HG02798 (cell line): ENCODE results near the gene PDE6A.
A peak's percentile ranks its signal among the peaks of the same experiment; 100 is the strongest.
"Not testable (repeated sequence)": the region's sequence is repeated elsewhere in the genome, so short reads cannot be mapped to it uniquely, and the experiment has no call there.

ENCODE experiments used
- ATAC-seq: cut with Tn5 transposase; IDR thresholded peaks from one replicate; pipeline ENCODE4 v1.9.1; 2021; ENCODE audit warnings: mild to moderate bottlenecking; ENCODE audit not compliant: unreplicated experiment, poor library complexity

Gene PDE6A

GRCh38 chr5:149953436-149954121 lies 9.0 kb upstream of the PDE6A start:
- no peak for ATAC-seq

- no peak for ATAC-seq
These were observed 6.7 kb upstream of the PDE6A start for GRCh38 chr5:149951138-149951749.

- ATAC-seq: no peak
These were observed 4.4 kb upstream of the PDE6A start for GRCh38 chr5:149948993-149949392.

GRCh38 chr5:149946118-149946517 lies 1.5 kb upstream of the PDE6A start:
- no peak for ATAC-seq

- not testable (repeated sequence) for ATAC-seq
These were observed 1.2 kb downstream of the PDE6A start for GRCh38 chr5:149943177-149943949.

- ATAC-seq: not testable (repeated sequence)
These were observed 1.8 kb downstream of the PDE6A start for GRCh38 chr5:149942741-149943169.

- ATAC-seq: no peak
These were observed 2.4 kb downstream of the PDE6A start for GRCh38 chr5:149942199-149942598.

- ATAC-seq: no peak
These were observed 2.8 kb downstream of the PDE6A start for GRCh38 chr5:149941795-149942194.

GRCh38 chr5:149940941-149941644 lies 3.5 kb downstream of the PDE6A start:
- no peak for ATAC-seq

- ATAC-seq: peak; percentile 81
These were observed 4.5 kb downstream of the PDE6A start for GRCh38 chr5:149940077-149940574.

- ATAC-seq: no peak
These were observed 5.0 kb downstream of the PDE6A start for GRCh38 chr5:149939546-149939945.

GRCh38 chr5:149938791-149939358 lies 5.7 kb downstream of the PDE6A start:
- ATAC-seq: no peak

- no peak for ATAC-seq
These were observed 6.3 kb downstream of the PDE6A start for GRCh38 chr5:149938279-149938678.

- no peak for ATAC-seq
These were observed 7.0 kb downstream of the PDE6A start for GRCh38 chr5:149937610-149938009.

- ATAC-seq: no peak
These were observed 7.9 kb downstream of the PDE6A start for GRCh38 chr5:149936700-149937091.

GRCh38 chr5:149936044-149936699 lies 8.4 kb downstream of the PDE6A start:
- no peak for ATAC-seq

GRCh38 chr5:149935431-149935901 lies 9.1 kb downstream of the PDE6A start:
- ATAC-seq: no peak

- no peak for ATAC-seq
These were observed 11.9 kb downstream of the PDE6A start for GRCh38 chr5:149932445-149933350.
